ENCODE results near the gene FRYL. TPM values are rescaled to one million over a fixed set of nuclear protein-coding genes. Genes with fewer than 3 reads are reported as not detected.
A peak's percentile ranks its signal among the peaks of the same experiment; 100 is the strongest.

The FRYL gene
- total RNA-seq, 1 experiment from 2014 or later: 29.9 TPM

DNA sequence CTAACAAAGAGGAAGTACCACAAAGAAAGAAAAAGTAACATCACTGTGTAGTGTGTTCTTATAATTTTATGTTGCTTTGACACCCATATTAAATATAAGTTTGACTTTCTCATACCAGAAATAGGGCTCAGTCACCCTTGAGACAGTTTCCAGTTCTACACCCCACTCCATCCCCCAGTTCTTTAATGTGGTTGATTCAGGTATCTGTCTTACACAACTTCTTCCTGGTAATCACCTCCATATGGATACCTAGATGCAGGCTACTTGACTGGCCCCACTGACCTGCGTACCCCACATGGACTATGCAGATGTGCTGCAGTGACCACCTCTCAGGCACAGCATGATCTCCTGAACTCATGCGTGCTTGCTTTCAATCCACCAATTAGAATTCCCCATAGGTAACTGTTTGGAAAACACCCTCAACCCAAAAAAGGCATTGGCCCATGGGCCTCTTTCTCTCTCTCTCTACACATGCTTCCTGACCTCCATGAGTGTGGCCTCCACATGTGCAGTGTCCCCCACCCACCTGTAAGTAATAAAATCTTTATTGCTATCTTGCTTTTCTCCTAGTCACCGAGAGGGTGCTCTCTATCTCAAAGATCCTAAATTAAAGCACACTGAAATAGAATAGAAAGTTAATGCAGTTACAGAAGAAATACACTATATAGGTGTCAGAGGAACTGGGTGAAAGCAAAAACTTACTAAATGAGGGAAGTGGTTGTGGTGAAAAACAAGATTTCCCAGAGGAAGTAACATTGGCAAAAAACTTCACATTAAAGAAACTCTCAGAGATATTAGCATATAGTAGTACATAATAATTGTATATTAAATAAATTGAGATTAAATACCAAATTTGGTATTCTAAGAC lies 191.6 kb downstream of the FRYL start:
- H3K79me2 ChIP-seq (ENCODE audit: low read length): no peaks in the 10 kb centered on the region
- POLR2A ChIA-PET (ENCODE audit: unreplicated experiment): no interaction called here
- intact Hi-C loops (cut with micrococcal nuclease): no loop called here
- peak; percentile 2 for DNase-seq
- no peaks in the 10 kb centered on the region for H3F3A ChIP-seq (ENCODE audit: low read length, unreplicated experiment)
- H3K36me3 ChIP-seq (ENCODE audit: low read depth, low read length): no peaks in the 10 kb centered on the region; the same call in 1 of the 2 replicates
- no peak overlapping the region for H3K4me3 ChIP-seq (ENCODE audit: low read length)
- TF ChIP-seq, protein P1, sequence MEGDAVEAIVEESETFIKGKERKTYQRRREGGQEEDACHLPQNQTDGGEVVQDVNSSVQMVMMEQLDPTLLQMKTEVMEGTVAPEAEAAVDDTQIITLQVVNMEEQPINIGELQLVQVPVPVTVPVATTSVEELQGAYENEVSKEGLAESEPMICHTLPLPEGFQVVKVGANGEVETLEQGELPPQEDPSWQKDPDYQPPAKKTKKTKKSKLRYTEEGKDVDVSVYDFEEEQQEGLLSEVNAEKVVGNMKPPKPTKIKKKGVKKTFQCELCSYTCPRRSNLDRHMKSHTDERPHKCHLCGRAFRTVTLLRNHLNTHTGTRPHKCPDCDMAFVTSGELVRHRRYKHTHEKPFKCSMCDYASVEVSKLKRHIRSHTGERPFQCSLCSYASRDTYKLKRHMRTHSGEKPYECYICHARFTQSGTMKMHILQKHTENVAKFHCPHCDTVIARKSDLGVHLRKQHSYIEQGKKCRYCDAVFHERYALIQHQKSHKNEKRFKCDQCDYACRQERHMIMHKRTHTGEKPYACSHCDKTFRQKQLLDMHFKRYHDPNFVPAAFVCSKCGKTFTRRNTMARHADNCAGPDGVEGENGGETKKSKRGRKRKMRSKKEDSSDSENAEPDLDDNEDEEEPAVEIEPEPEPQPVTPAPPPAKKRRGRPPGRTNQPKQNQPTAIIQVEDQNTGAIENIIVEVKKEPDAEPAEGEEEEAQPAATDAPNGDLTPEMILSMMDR (conservative IDR thresholded peaks at IDR 0.05; ENCODE audit: low read depth, low read length): peak; percentile 39; the same call in 1 of the 2 replicates
- no peak for TF ChIP-seq EZH2 (IDR thresholded peaks at IDR 0.05; ENCODE audit: low read length, unreplicated experiment)
- no peaks in the 10 kb centered on the region for H3K9me2 ChIP-seq (replicated peaks; ENCODE audit: low read length)
- no peaks in the 10 kb centered on the region for H3K27me3 ChIP-seq (ENCODE audit: low read length)
- H3K27ac ChIP-seq (ENCODE audit: low read length): no peak overlapping the region
- no peak overlapping the region for H3K4me2 ChIP-seq (ENCODE audit: low read length)
- H4K20me1 ChIP-seq (ENCODE audit: low read length): no peaks in the 10 kb centered on the region
- H3K9me3 ChIP-seq (ENCODE audit: low read length): no peaks in the 10 kb centered on the region
- no peak overlapping the region for H2AFZ ChIP-seq (ENCODE audit: low read length)
- no peak overlapping the region for H3K9ac ChIP-seq (ENCODE audit: low read length)
- CTCF ChIA-PET: no interaction called here
- BruUV-seq (replicated peaks): no TSS peak
- H3K4me1 ChIP-seq (ENCODE audit: insufficient read depth, low read length): no peaks in the 10 kb centered on the region
- no peak for ATAC-seq

DNA sequence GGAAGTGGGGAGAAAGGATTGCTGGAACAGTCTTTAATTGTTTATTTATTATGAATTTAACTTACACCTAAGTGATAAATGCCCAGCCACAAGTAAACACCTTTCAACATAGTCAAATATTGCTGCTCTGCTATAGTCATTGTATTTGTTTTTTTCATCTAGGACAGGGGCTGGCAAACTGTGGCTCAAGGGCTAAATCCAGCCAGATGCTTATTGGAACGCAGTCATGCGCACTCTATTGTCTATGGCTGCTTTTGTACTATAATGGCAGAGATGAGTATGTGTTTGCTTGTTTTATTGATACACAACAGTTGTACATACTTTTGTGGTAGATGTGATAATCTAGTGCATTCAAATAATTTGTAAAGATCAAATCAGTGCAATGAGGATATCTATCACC lies 194.7 kb downstream of the FRYL start:
- CTCF ChIA-PET: no interaction called here
- intact Hi-C loops (cut with micrococcal nuclease): no loop called here

DNA sequence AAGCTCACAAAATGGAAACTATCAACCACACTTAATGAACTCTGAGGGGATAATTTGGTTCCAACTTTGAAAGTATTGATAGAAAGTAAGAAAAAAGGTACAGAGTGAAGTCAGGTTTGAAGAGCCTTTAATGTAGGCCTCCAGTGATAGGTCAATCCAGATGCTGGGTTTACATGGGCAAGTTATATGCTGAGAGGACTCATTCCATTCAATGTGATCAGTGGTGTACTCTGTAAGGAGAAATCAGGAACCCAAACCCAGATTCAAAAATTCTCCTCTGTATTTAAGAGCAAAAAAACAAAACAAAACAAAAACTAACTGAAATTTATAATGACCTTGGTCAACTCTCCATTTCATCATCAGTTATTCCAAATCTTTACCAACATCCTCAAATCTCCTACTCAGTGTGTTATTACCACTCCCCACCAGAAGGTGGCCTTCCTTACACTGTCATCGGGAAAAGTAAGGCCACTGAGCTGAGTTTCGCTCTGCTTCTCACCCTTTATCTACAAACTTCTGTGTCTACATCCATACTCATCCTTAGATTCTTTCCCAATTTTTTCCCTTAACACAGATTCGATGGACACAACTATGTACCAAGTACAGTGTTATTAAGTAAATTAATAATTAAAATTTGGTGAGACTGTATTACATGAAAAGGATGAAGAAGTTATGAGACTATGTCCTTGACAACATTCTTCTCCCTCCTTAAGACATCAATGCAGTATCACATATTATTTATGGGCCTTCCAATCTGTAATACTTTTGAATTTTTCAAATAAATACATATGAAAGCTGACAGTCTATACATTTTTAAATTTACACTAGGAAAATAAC lies 201.7 kb downstream of the FRYL start:
- Histone ChIP-seq H3F3A (ENCODE audit: low read length, unreplicated experiment) (no peaks in the 10 kb centered on the region), H3K27me3 (ENCODE audit: low read length) (no peaks in the 10 kb centered on the region), H3K79me2 (ENCODE audit: low read length) (no peaks in the 10 kb centered on the region), H3K9me3 (ENCODE audit: low read length) (no peaks in the 10 kb centered on the region), H3K27ac (ENCODE audit: low read length) (no peak overlapping the region), H3K9me2 (replicated peaks; ENCODE audit: low read length) (no peaks in the 10 kb centered on the region), H3K36me3 (ENCODE audit: low read depth, low read length) (peaks cover 10% of the 10 kb centered on the region; the same call in 1 of the 2 replicates), H2AFZ (ENCODE audit: low read length) (no peak overlapping the region), H3K9ac (ENCODE audit: low read length) (no peak overlapping the region), H3K4me2 (ENCODE audit: low read length) (no peak overlapping the region), H3K4me3 (ENCODE audit: low read length) (no peak overlapping the region), H3K4me1 (ENCODE audit: insufficient read depth, low read length) (no peaks in the 10 kb centered on the region), H4K20me1 (ENCODE audit: low read length) (no peaks in the 10 kb centered on the region)
- intact Hi-C loops (cut with micrococcal nuclease): loop anchor here (1.0 to 2.0 kb wide), 3 partner anchors 103 to 385 kb away; no protein-coding TSS in a partner anchor
- ChIA-PET CTCF (interaction anchor here (0.6 kb wide), 2 partner anchors 103 to 120 kb away, joined by 3 to 4 read pairs; no protein-coding TSS in a partner anchor), POLR2A (ENCODE audit: unreplicated experiment) (no interaction called here)
- TF ChIP-seq, protein P1 (conservative IDR thresholded peaks at IDR 0.05; ENCODE audit: low read depth, low read length): peak; percentile 80
- TF ChIP-seq EZH2 (IDR thresholded peaks at IDR 0.05; ENCODE audit: low read length, unreplicated experiment) (no peak), EZH2phosphoT487 (IDR thresholded peaks at IDR 0.05; ENCODE audit: borderline replicate concordance, low read length) (no peak)
- peak; percentile 67 for DNase-seq
- peak; percentile 73 for ATAC-seq
- BruUV-seq (replicated peaks): no TSS peak

More for the DNA sequence above, 194.7 kb downstream of the FRYL start:
- H3K79me2 ChIP-seq (ENCODE audit: low read length): no peaks in the 10 kb centered on the region
- H4K20me1 ChIP-seq (ENCODE audit: low read length): no peaks in the 10 kb centered on the region
- H3K27ac ChIP-seq (ENCODE audit: low read length): no peak overlapping the region
- H3K9ac ChIP-seq (ENCODE audit: low read length): no peak overlapping the region
- H3K27me3 ChIP-seq (ENCODE audit: low read length): no peaks in the 10 kb centered on the region
- no peak for TF ChIP-seq EZH2 (IDR thresholded peaks at IDR 0.05; ENCODE audit: low read length, unreplicated experiment)
- POLR2A ChIA-PET (ENCODE audit: unreplicated experiment): no interaction called here
- no peaks in the 10 kb centered on the region for H3K9me2 ChIP-seq (replicated peaks; ENCODE audit: low read length)
- no peaks in the 10 kb centered on the region for H3K4me1 ChIP-seq (ENCODE audit: insufficient read depth, low read length)
- H3K9me3 ChIP-seq (ENCODE audit: low read length): no peaks in the 10 kb centered on the region
- no peaks in the 10 kb centered on the region for H3F3A ChIP-seq (ENCODE audit: low read length, unreplicated experiment)
- H2AFZ ChIP-seq (ENCODE audit: low read length): no peak overlapping the region
- no peak overlapping the region for H3K4me2 ChIP-seq (ENCODE audit: low read length)
- DNase-seq: no peak
- no peak for ATAC-seq
- peaks cover 4% of the 10 kb centered on the region; the same call in 1 of the 2 replicates for H3K36me3 ChIP-seq (ENCODE audit: low read depth, low read length)
- no peak overlapping the region for H3K4me3 ChIP-seq (ENCODE audit: low read length)
- no TSS peak for BruUV-seq (replicated peaks)

All from PC-3 (cell line).